NCI-H2196 (cell line): Measurements from ENCODE around the gene PHEX.

ENCODE experiments used
- DNase-seq: peaks from one replicate; lab custom pipeline; 2025; ENCODE audit not compliant: unreplicated experiment; lab: John Stamatoyannopoulos, UW

The PHEX gene

GRCh38 chrX:22097012-22097694 is 65.0 kb downstream of the PHEX start:
- no peak for DNase-seq

GRCh38 chrX:22105231-22105630 is 73.1 kb downstream of the PHEX start:
- no peak for DNase-seq

GRCh38 chrX:22105971-22106370 is 73.8 kb downstream of the PHEX start:
- no peak for DNase-seq

GRCh38 chrX:22109442-22109841 is 77.3 kb downstream of the PHEX start:
- no peak for DNase-seq

GRCh38 chrX:22110729-22111494 is 78.8 kb downstream of the PHEX start:
- no peak for DNase-seq

- no peak for DNase-seq
Observed at GRCh38 chrX:22116605-22117546, 84.8 kb downstream of the PHEX start.

GRCh38 chrX:22117633-22118032 is 85.5 kb downstream of the PHEX start:
- no peak for DNase-seq

- no peak for DNase-seq
Observed at GRCh38 chrX:22118161-22118830, 86.2 kb downstream of the PHEX start.

- no peak for DNase-seq
Observed at GRCh38 chrX:22121161-22121560, 89.0 kb downstream of the PHEX start.

GRCh38 chrX:22122510-22122909 is 90.4 kb downstream of the PHEX start:
- DNase-seq, result no peak

- no peak for DNase-seq
Observed at GRCh38 chrX:22124098-22124497, 92.0 kb downstream of the PHEX start.

GRCh38 chrX:22125481-22125880 is 93.4 kb downstream of the PHEX start:
- DNase-seq, result no peak

GRCh38 chrX:22126327-22126726 is 94.2 kb downstream of the PHEX start:
- no peak for DNase-seq

GRCh38 chrX:22128961-22129360 is 96.8 kb downstream of the PHEX start:
- no peak for DNase-seq

GRCh38 chrX:22134681-22135080 is 102.6 kb downstream of the PHEX start:
- DNase-seq, result no peak

- DNase-seq, result no peak
Observed at GRCh38 chrX:22135171-22135711, 103.1 kb downstream of the PHEX start.

GRCh38 chrX:22135994-22136684 is 104.0 kb downstream of the PHEX start:
- peak; percentile 57 for DNase-seq

GRCh38 chrX:22136711-22137110 is 104.6 kb downstream of the PHEX start:
- peak; percentile 38 for DNase-seq

GRCh38 chrX:22139822-22140221 is 107.7 kb downstream of the PHEX start:
- DNase-seq, result no peak
